Prostate gland (tissue), 2 donors: ENCODE results near the gene MMS22L.

Experiments
- POLR2A ChIP-seq: fragments of 450-650 bp; IDR thresholded peaks from one replicate; pipeline ENCODE4 v1.6.1; 2016; ENCODE audit warnings: antibody characterized with exemption, mild to moderate bottlenecking
- POLR2AphosphoS5 ChIP-seq: sonication (generic); formaldehyde crosslinking; IDR thresholded peaks from one replicate; pipeline ENCODE4 v1.6.1; 2017; ENCODE audit warnings: antibody characterized with exemption
- TF ChIP-seq, protein P1 (sequence below), 4 experiments: fragments of 200-600 bp in 2 of 4; fragments of 450-650 bp in 2 of 4; sonication (generic) in 2 of 4; IDR thresholded peaks; 1 replicate in 3 of 4; 2 replicates in 1 of 4; pipeline ENCODE4 v1.5.1; 2016 to 2019; ENCODE audit warnings: antibody characterized with exemption in 4 of 4, mild to moderate bottlenecking in 2 of 4, moderate library complexity in 2 of 4

DNA sequence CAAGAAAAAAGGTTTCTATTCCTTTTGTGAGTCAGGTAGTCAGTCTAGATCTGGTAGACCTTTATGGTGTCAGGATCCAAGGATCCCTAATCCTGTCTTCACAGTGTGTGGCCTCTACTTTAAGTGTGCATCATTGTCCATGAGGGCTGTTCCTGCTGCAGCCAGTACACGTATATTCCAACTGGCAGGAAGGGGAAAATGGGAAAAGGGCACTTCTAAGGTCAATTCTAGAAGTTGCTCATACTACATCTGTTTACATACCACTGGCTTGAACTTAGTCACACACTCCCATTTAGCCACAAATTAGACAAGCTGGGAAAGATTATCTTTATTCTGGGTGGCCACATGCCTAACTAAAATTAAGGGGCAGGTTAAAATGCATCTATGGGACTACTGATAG, 9.7 kb upstream of the MMS22L start:
- TF ChIP-seq, protein P1, sequence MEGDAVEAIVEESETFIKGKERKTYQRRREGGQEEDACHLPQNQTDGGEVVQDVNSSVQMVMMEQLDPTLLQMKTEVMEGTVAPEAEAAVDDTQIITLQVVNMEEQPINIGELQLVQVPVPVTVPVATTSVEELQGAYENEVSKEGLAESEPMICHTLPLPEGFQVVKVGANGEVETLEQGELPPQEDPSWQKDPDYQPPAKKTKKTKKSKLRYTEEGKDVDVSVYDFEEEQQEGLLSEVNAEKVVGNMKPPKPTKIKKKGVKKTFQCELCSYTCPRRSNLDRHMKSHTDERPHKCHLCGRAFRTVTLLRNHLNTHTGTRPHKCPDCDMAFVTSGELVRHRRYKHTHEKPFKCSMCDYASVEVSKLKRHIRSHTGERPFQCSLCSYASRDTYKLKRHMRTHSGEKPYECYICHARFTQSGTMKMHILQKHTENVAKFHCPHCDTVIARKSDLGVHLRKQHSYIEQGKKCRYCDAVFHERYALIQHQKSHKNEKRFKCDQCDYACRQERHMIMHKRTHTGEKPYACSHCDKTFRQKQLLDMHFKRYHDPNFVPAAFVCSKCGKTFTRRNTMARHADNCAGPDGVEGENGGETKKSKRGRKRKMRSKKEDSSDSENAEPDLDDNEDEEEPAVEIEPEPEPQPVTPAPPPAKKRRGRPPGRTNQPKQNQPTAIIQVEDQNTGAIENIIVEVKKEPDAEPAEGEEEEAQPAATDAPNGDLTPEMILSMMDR (IDR thresholded peaks at IDR 0.05), result no peak
- no peak for TF ChIP-seq POLR2A
- no peak for TF ChIP-seq POLR2AphosphoS5
